IPS DF 19.7 (cell line): ENCODE measurements around the gene GAS6.
"Not testable (repeated sequence)": the region's sequence is repeated elsewhere in the genome, so short reads cannot be mapped to it uniquely, and the experiment has no call there.

Experiments used
- DNase-seq: peaks from one replicate; pipeline ENCODE4 v3.0.0-alpha.2; 2013; ENCODE audit warnings: low read depth, low spot score

GAS6 gene

DNA sequence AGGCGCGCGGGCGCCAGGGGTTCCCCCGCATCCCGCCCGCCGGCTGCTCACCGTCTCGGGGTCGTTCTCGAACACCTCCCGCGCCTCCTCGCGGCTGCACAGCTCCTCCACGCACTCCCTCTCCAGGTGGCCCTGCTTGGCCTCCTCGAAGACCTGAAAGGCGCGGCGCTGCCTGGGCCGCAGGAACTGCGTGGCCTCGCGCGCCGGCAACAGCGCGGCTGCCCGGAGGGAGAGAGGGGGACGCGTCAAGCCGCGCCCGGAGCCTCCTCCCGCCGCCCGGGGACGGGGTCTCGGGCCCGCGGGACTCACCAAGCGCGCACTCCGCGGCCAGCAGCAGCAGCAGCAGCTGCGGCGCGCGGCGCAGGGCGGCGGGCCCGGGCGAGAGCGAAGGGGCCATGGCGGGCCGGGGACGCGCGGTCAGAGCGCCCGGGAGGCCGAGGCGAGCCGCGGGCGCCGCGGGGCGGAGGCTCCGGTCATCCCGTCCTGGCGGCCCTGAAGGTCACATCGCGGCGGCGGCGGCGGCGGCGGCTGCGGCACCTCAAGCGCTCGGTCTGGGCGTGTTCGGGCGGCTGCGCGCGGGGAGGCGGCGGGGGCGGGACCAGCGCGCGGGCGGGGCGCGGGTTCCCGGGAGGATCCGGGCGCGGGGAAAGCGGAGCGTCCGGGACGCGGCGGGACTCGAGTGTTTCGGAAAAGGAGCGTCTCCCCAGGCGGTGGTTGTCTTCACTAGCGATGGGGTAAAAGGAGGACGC is at the start of gene GAS6:
Gene GAS6, minus strand, starts transcription at position 553 of the 749 bp plus-strand sequence. Its CDS starts 156 bp downstream, at position 397.
- no peak for DNase-seq

GRCh38 chr13:113913408-113913807 is 49.5 kb upstream of the GAS6 start:
- DNase-seq: not testable (repeated sequence)

- no peak for DNase-seq
Measured at GRCh38 chr13:113912596-113912995, 48.7 kb upstream of the GAS6 start.

DNA sequence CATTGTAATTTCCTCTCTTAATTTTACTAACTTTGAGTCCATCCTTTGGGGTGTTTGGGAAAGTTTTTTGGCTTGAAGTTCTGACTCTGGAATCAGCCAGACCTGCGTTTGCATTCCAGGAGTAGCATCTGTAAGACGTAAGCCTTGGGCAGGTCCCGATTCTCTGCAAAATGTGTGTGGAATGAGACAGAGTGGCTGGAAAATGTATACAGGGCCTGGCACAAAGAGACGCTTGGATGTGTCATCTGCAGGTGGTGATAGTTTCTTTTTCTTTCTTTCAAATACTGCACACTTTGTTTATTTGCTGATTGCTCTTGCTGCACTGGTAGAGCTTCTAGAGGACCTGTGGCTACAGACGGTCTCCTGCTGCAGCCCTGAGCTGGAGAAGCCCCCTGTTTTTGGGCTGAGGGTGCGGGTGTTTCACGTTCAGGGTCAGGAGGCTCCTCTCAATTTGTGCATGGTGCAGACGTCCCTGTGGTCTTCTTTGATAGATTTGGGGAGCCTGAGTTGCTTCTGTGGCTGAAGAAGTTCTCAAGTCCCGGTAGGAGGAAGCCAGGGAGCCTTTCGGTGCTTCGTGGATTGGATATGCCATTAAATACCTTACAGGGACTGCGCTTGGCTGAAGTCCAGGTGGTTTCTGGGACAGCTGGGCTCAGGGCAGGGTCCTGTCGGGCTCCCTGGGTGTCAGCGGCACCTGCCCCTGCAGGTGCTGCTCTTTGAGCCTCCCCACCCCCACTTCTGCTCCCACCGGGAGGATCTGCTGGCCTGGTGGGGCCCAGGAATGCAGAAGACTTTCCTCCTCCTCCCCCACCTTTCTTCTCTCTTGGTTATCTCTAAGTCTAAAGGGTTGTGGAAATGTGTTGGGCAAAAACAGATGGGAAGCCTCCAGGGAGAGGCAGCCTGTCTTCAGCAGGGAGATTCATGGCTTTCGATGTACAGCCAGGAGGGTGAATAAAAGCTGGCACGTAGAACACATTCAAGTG is 44.0 kb upstream of the GAS6 start:
- DNase-seq: no peak

- DNase-seq: no peak
Measured at GRCh38 chr13:113906571-113906970, 42.7 kb upstream of the GAS6 start.

GRCh38 chr13:113905942-113906341 is 42.1 kb upstream of the GAS6 start:
- DNase-seq: no peak

GRCh38 chr13:113905018-113905417 is 41.1 kb upstream of the GAS6 start:
- DNase-seq: no peak

- peak; percentile 40 for DNase-seq
Measured at GRCh38 chr13:113904411-113904810, 40.5 kb upstream of the GAS6 start.

GRCh38 chr13:113903912-113904311 is 40.0 kb upstream of the GAS6 start:
- no peak for DNase-seq

GRCh38 chr13:113902986-113903775 is 39.3 kb upstream of the GAS6 start:
- DNase-seq: no peak

GRCh38 chr13:113902481-113902880 is 38.6 kb upstream of the GAS6 start:
- DNase-seq: no peak

GRCh38 chr13:113901642-113902041 is 37.8 kb upstream of the GAS6 start:
- DNase-seq: no peak

DNA sequence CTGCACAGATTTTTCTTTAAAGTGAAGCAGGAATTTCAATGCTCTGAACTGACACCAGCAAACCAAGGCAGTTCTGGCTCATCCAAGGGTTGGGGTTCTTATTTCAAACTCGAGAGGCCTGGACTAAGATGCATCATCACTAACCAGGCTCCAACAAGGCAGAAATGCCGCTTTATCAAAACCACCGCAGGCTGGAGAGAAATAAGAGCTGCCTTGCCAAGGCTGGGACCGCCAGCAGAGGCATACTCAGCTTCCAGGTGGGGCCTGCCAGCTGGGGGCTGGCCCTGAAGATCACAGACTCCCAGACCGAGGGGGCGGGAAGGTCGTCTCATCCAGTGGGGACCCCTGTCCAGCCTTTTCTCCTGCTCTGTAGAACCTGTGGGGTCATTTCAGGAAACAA is 37.4 kb upstream of the GAS6 start:
- no peak for DNase-seq

- no peak for DNase-seq
Measured at GRCh38 chr13:113900646-113901045, 36.8 kb upstream of the GAS6 start.

GRCh38 chr13:113898391-113898790 is 34.5 kb upstream of the GAS6 start:
- no peak for DNase-seq

GRCh38 chr13:113897966-113898365 is 34.1 kb upstream of the GAS6 start:
- no peak for DNase-seq

GRCh38 chr13:113897161-113897560 is 33.3 kb upstream of the GAS6 start:
- DNase-seq: no peak

DNA sequence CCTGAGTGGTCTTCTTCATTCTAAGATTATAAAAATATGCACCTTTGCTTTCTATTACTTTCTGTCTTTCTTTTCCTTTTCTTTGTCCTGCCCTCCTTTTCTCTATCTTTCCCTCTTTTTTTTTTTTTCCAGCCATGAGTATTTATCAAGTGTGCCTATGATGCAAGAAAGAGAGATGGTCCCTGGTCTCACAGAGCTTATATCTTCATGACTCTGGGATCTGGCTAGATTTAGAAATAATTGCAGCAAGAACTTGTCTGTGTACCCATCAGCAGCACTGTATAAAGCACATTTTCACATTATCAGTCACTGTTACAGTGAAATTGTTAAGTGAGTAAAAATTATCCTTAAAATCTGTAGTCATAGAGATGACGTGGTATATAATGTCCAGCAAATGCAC is 31.6 kb upstream of the GAS6 start:
- DNase-seq: no peak

- DNase-seq: no peak
Measured at GRCh38 chr13:113890774-113891480, 27.1 kb upstream of the GAS6 start.

DNA sequence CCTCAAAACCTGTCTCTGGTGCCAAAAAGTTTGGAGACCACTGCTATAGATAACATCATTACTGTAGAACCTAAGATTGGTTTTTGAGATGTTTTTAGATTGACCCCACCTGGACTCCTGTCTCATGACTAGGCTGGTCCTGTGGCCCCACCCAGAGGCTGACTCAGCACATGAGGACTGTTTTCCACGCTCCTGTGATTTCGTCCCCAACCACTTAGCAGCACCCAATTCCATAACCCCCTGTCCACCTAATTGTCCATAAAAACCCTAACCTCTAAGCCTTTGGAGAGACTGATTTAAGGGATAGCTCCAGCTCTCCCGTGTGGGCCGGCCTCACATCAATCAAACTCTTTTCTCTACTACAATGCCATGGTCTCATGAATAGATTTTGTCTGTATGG is 25.6 kb upstream of the GAS6 start:
- DNase-seq: no peak

- DNase-seq: no peak
Measured at GRCh38 chr13:113888701-113889330, 24.9 kb upstream of the GAS6 start.
